CD8-positive, alpha-beta memory T cell (primary cell): ENCODE measurements around the gene NCOA1. TPM values are rescaled to one million over a fixed set of nuclear protein-coding genes. Genes with fewer than 3 reads are reported as not detected.
"Not testable (repeated sequence)": the region's sequence is repeated elsewhere in the genome, so short reads cannot be mapped to it uniquely, and the experiment has no call there.

ENCODE experiments used
- CTCF ChIA-PET: fragments of 350-600 bp; sonication (Branson Sonifier 250); formaldehyde crosslinking; loops from one replicate; lab custom pipeline; 2021; ENCODE audit warnings: antibody characterized with exemption; lab: Charles Lee
- POLR2A ChIA-PET: fragments of 350-600 bp; sonication (Branson Sonifier 250); formaldehyde crosslinking; loops from one replicate; lab custom pipeline; 2021; ENCODE audit warnings: antibody characterized with exemption; lab: Charles Lee
- DNase-seq, 5 donors: peaks; one replicate each; pipeline versions ENCODE4 v3.0.0 to v3.0.0-alpha.2; 2020 to 2022; ENCODE audit warnings: mixed read lengths in 1 of 5
- H3K27ac ChIP-seq: one replicate; pipeline ENCODE4 v1.7.0; 2013; ENCODE audit warnings: low read depth, mild to moderate bottlenecking, low read length, moderate library complexity
- H3K27me3 ChIP-seq: 2 replicates; pipeline ENCODE4 v1.7.0; 2013; ENCODE audit warnings: low read length, mild to moderate bottlenecking; ENCODE audit not compliant: insufficient read depth, poor library complexity, severe bottlenecking
- H3K36me3 ChIP-seq: 2 replicates; pipeline ENCODE4 v1.7.0; 2013; ENCODE audit warnings: mild to moderate bottlenecking, low read length, moderate library complexity; ENCODE audit not compliant: insufficient read depth
- H3K4me1 ChIP-seq: 2 replicates; pipeline ENCODE4 v1.7.0; 2013; ENCODE audit warnings: mild to moderate bottlenecking, low read length, moderate library complexity; ENCODE audit not compliant: insufficient read depth
- H3K4me3 ChIP-seq: 2 replicates; pipeline ENCODE4 v1.7.0; 2013; ENCODE audit warnings: mild to moderate bottlenecking, low read length
- H3K9me3 ChIP-seq: 2 replicates; pipeline ENCODE4 v1.7.0; 2013; ENCODE audit warnings: mild to moderate bottlenecking, low read length
- H3K27ac Mint-ChIP-seq, 8 donors: one replicate each; pipeline ENCODE4 v1.8.0; 2020 to 2021; ENCODE audit warnings: mixed read lengths in 8 of 8, mild to moderate bottlenecking in 6 of 8, inconsistent platforms in 3 of 8, moderate library complexity in 3 of 8
- H3K27me3 Mint-ChIP-seq, 2 donors: one replicate each; pipeline ENCODE4 v1.8.0; 2020 to 2021; ENCODE audit warnings: mixed read lengths in 2 of 2, mild to moderate bottlenecking in 1 of 2, moderate library complexity in 1 of 2
- H3K36me3 Mint-ChIP-seq, 3 donors: one replicate each; pipeline ENCODE4 v1.8.0; 2020 to 2021; ENCODE audit warnings: mixed read lengths in 3 of 3, inconsistent platforms in 1 of 3, mild to moderate bottlenecking in 1 of 3
- H3K4me1 Mint-ChIP-seq, 3 donors: one replicate each; pipeline ENCODE4 v1.8.0; 2020 to 2021; ENCODE audit warnings: mixed read lengths in 3 of 3, inconsistent platforms in 1 of 3, mild to moderate bottlenecking in 1 of 3
- H3K4me3 Mint-ChIP-seq, 7 donors: one replicate each; pipeline ENCODE4 v1.8.0; 2020 to 2021; ENCODE audit warnings: mixed read lengths in 7 of 7, mild to moderate bottlenecking in 6 of 7, moderate library complexity in 4 of 7, inconsistent platforms in 2 of 7
- H3K9me3 Mint-ChIP-seq, 5 donors: one replicate each; pipeline ENCODE4 v1.8.0; 2020 to 2022; ENCODE audit warnings: mixed read lengths in 5 of 5, mild to moderate bottlenecking in 3 of 5, moderate library complexity in 2 of 5, inconsistent platforms in 1 of 5
- polyA plus RNA-seq: library from polyadenylated mRNA; unstranded; fragments of 300-500 nt; fragmentation: Illumina TruSeq; gene quantifications from one replicate; pipeline ENCODE4 v1.2.3, GENCODE V29; 2021
- total RNA-seq, 2 experiments: library from RNA; stranded (reverse); gene quantifications; one replicate each; pipeline ENCODE4 v1.2.3, GENCODE V29; 2021

Gene NCOA1
- total and polyA plus RNA-seq, 3 experiments from 2014 or later: 32.2 to 35.7 (median 32.7) TPM

GRCh38 chr2:24678066-24678465, 187.0 kb downstream of the NCOA1 start:
- POLR2A ChIA-PET: interaction anchor here (0.6 kb wide), 1 partner anchor 697 kb away, joined by 8 read pairs; no protein-coding TSS in a partner anchor
- DNase-seq, H3K27ac Mint-ChIP-seq, H3K27me3 Mint-ChIP-seq, H3K4me3 ChIP-seq, H3K9me3 Mint-ChIP-seq, H3K27me3 ChIP-seq, CTCF ChIA-PET, H3K4me1 Mint-ChIP-seq, H3K27ac ChIP-seq, H3K4me1 ChIP-seq, H3K9me3 ChIP-seq, H3K4me3 Mint-ChIP-seq: not testable (repeated sequence)
- H3K36me3 ChIP-seq: peaks cover 12% of the 10 kb centered on the region
- peaks cover 30 to 62% (median 35%) of the 10 kb centered on the region in 3 donors for H3K36me3 Mint-ChIP-seq

GRCh38 chr2:24680196-24680595, 189.1 kb downstream of the NCOA1 start:
- H3K36me3 Mint-ChIP-seq: peaks cover 31 to 64% (median 32%) of the 10 kb centered on the region in 3 donors
- H3K36me3 ChIP-seq: peaks cover 12% of the 10 kb centered on the region
- ChIA-PET CTCF (no interaction called here), POLR2A (interaction anchor here (0.7 kb wide), 1 partner anchor 12 kb away, joined by 3 read pairs; no protein-coding TSS in a partner anchor)
- DNase-seq: no peak
- H3K27ac Mint-ChIP-seq: no peak overlapping the region
- no peaks in the 10 kb centered on the region for H3K9me3 ChIP-seq
- no peaks in the 10 kb centered on the region for H3K4me1 ChIP-seq
- no peaks in the 10 kb centered on the region for H3K27me3 Mint-ChIP-seq
- no peaks in the 10 kb centered on the region for H3K27me3 ChIP-seq
- H3K4me1 Mint-ChIP-seq: no peaks in the 10 kb centered on the region
- no peak overlapping the region for H3K4me3 Mint-ChIP-seq
- H3K9me3 Mint-ChIP-seq: no peaks in the 10 kb centered on the region
- H3K27ac ChIP-seq: no peak overlapping the region
- H3K4me3 ChIP-seq: no peak overlapping the region

- no peak overlapping the region for H3K27ac ChIP-seq
- POLR2A ChIA-PET: no interaction called here
- no peaks in the 10 kb centered on the region for H3K9me3 ChIP-seq
- H3K27me3 Mint-ChIP-seq: no peaks in the 10 kb centered on the region
- no peak for DNase-seq
- H3K36me3 Mint-ChIP-seq: peaks cover 22 to 61% (median 28%) of the 10 kb centered on the region in 3 donors
- peaks cover 0 to 3% (median 0%) of the 10 kb centered on the region in 3 donors for H3K4me1 Mint-ChIP-seq
- H3K4me3 ChIP-seq: no peak overlapping the region
- H3K27me3 ChIP-seq: no peaks in the 10 kb centered on the region
- H3K4me1 ChIP-seq: no peaks in the 10 kb centered on the region
- CTCF ChIA-PET: no interaction called here
- no peak overlapping the region for H3K4me3 Mint-ChIP-seq
- H3K36me3 ChIP-seq: peaks cover 4% of the 10 kb centered on the region
- no peaks in the 10 kb centered on the region for H3K9me3 Mint-ChIP-seq
- H3K27ac Mint-ChIP-seq: peak overlapping the region in 2 of 8 donors; percentile 14 to 55
Observed at GRCh38 chr2:24682304-24682703, 191.2 kb downstream of the NCOA1 start.

- Mint-ChIP-seq H3K36me3 (peaks cover 19 to 61% (median 26%) of the 10 kb centered on the region in 3 donors), H3K4me1 (peaks cover 0 to 14% (median 7%) of the 10 kb centered on the region in 3 donors), H3K9me3 (no peaks in the 10 kb centered on the region), H3K27ac (peak overlapping the region in 1 of 8 donors; percentile 15), H3K27me3 (no peaks in the 10 kb centered on the region), H3K4me3 (no peak overlapping the region)
- no peak for DNase-seq
- Histone ChIP-seq H3K4me1 (no peaks in the 10 kb centered on the region), H3K27me3 (no peaks in the 10 kb centered on the region), H3K4me3 (no peak overlapping the region), H3K9me3 (no peaks in the 10 kb centered on the region), H3K27ac (no peak overlapping the region), H3K36me3 (peaks cover 4% of the 10 kb centered on the region)
- ChIA-PET CTCF (no interaction called here), POLR2A (no interaction called here)
Observed at GRCh38 chr2:24683408-24683807, 192.4 kb downstream of the NCOA1 start.

GRCh38 chr2:24690524-24690923, 199.5 kb downstream of the NCOA1 start:
- no peak overlapping the region for H3K4me3 ChIP-seq
- no peak for DNase-seq
- no peak overlapping the region for H3K4me3 Mint-ChIP-seq
- ChIA-PET CTCF (no interaction called here), POLR2A (interaction anchor here (0.6 kb wide), 1 partner anchor 57 kb away, joined by 5 read pairs; no protein-coding TSS in a partner anchor)
- H3K36me3 Mint-ChIP-seq: peaks cover 11 to 61% (median 32%) of the 10 kb centered on the region in 3 donors
- peaks cover 7 to 17% (median 11%) of the 10 kb centered on the region in 3 donors for H3K4me1 Mint-ChIP-seq
- no peaks in the 10 kb centered on the region for H3K4me1 ChIP-seq
- no peak overlapping the region for H3K27ac Mint-ChIP-seq
- no peaks in the 10 kb centered on the region for H3K9me3 ChIP-seq
- H3K27me3 Mint-ChIP-seq: no peaks in the 10 kb centered on the region
- H3K27ac ChIP-seq: no peak overlapping the region
- no peaks in the 10 kb centered on the region for H3K36me3 ChIP-seq
- H3K9me3 Mint-ChIP-seq: no peaks in the 10 kb centered on the region
- H3K27me3 ChIP-seq: no peaks in the 10 kb centered on the region

- Mint-ChIP-seq H3K27me3 (no peaks in the 10 kb centered on the region), H3K9me3 (no peaks in the 10 kb centered on the region), H3K27ac (peak overlapping the region in 2 of 8 donors; percentile 43 to 62), H3K36me3 (peaks cover 11 to 58% (median 31%) of the 10 kb centered on the region in 3 donors), H3K4me3 (no peak overlapping the region), H3K4me1 (peaks cover 7 to 14% (median 11%) of the 10 kb centered on the region in 3 donors)
- no peaks in the 10 kb centered on the region for H3K4me1 ChIP-seq
- H3K27ac ChIP-seq: no peak overlapping the region
- no peak for DNase-seq
- no peaks in the 10 kb centered on the region for H3K36me3 ChIP-seq
- H3K4me3 ChIP-seq: no peak overlapping the region
- ChIA-PET CTCF (no interaction called here), POLR2A (no interaction called here)
- H3K9me3 ChIP-seq: no peaks in the 10 kb centered on the region
- no peaks in the 10 kb centered on the region for H3K27me3 ChIP-seq
Observed at GRCh38 chr2:24691806-24692205, 200.8 kb downstream of the NCOA1 start.

GRCh38 chr2:24697792-24698191, 206.7 kb downstream of the NCOA1 start:
- peak overlapping the region in 1 of 8 donors; percentile 56 for H3K27ac Mint-ChIP-seq
- no peak overlapping the region for H3K4me3 Mint-ChIP-seq
- ChIA-PET POLR2A (no interaction called here), CTCF (no interaction called here)
- DNase-seq: no peak
- Histone ChIP-seq H3K4me1 (no peaks in the 10 kb centered on the region), H3K36me3 (peaks cover 7% of the 10 kb centered on the region), H3K27me3 (no peaks in the 10 kb centered on the region), H3K4me3 (no peak overlapping the region), H3K27ac (no peak overlapping the region), H3K9me3 (no peaks in the 10 kb centered on the region)
- H3K27me3 Mint-ChIP-seq: no peaks in the 10 kb centered on the region
- H3K36me3 Mint-ChIP-seq: peaks cover 0 to 47% (median 16%) of the 10 kb centered on the region in 3 donors
- H3K9me3 Mint-ChIP-seq: no peaks in the 10 kb centered on the region
- H3K4me1 Mint-ChIP-seq: peaks cover 0 to 4% (median 0%) of the 10 kb centered on the region in 3 donors

GRCh38 chr2:24702800-24703199, 211.7 kb downstream of the NCOA1 start:
- ChIA-PET CTCF (no interaction called here), POLR2A (no interaction called here)
- H3K4me1 Mint-ChIP-seq: peaks cover 0 to 4% (median 0%) of the 10 kb centered on the region in 3 donors
- Histone ChIP-seq H3K27me3 (no peaks in the 10 kb centered on the region), H3K36me3 (peaks cover 16% of the 10 kb centered on the region), H3K4me1 (no peaks in the 10 kb centered on the region), H3K27ac (no peak overlapping the region), H3K4me3 (no peak overlapping the region), H3K9me3 (no peaks in the 10 kb centered on the region)
- no peaks in the 10 kb centered on the region for H3K9me3 Mint-ChIP-seq
- H3K36me3 Mint-ChIP-seq: peaks cover 0 to 53% (median 18%) of the 10 kb centered on the region in 3 donors
- no peaks in the 10 kb centered on the region for H3K27me3 Mint-ChIP-seq
- H3K27ac Mint-ChIP-seq: peak overlapping the region in 2 of 8 donors; percentile 6 to 66
- no peak for DNase-seq
- no peak overlapping the region for H3K4me3 Mint-ChIP-seq
